CD4-positive, alpha-beta T cell (primary cell): ENCODE measurements around the gene PDE4B. TPM values are rescaled to one million over a fixed set of nuclear protein-coding genes. Genes with fewer than 3 reads are reported as not detected.

ENCODE experiments used
- ATAC-seq: fragments of 200-7000 bp; cut with Tn5 transposase; one replicate; pipeline ENCODE4 v1.10.0; 2022; ENCODE audit warnings: mild to moderate bottlenecking; ENCODE audit not compliant: poor library complexity
- CTCF ChIA-PET: fragments of 350-600 bp; sonication (Branson Sonifier 250); formaldehyde crosslinking; loops from one replicate; lab custom pipeline; 2021; ENCODE audit warnings: antibody characterized with exemption, inconsistent platforms; lab: Charles Lee
- POLR2A ChIA-PET: fragments of 350-600 bp; sonication (Branson Sonifier 250); formaldehyde crosslinking; loops from one replicate; lab custom pipeline; 2021; ENCODE audit warnings: antibody characterized with exemption, inconsistent platforms; lab: Charles Lee
- DNase-seq, 14 experiments: peaks; one replicate each; pipeline ENCODE4 v3.0.0-alpha.2; 2013 to 2020; ENCODE audit warnings: mixed read lengths in 2 of 14
- H3K27ac ChIP-seq, 2 donors: one replicate each; pipeline versions ENCODE4 v1.5.1 to v1.7.0; 2013; ENCODE audit warnings: low read length in 2 of 2, low read depth in 1 of 2, mild to moderate bottlenecking in 1 of 2
- H3K27me3 ChIP-seq, 2 experiments: 1 replicate in 1 of 2; 2 replicates in 1 of 2; pipeline versions ENCODE4 v1.6.1 to v1.7.0; 2013; ENCODE audit warnings: low read length in 2 of 2, control low read depth in 1 of 2, mild to moderate bottlenecking in 1 of 2, moderate library complexity in 1 of 2; ENCODE audit not compliant: insufficient read depth in 2 of 2, control insufficient read depth in 1 of 2
- H3K36me3 ChIP-seq: one replicate; pipeline ENCODE4 v1.6.1; 2013; ENCODE audit warnings: low read length, control low read depth; ENCODE audit not compliant: insufficient read depth
- H3K4me1 ChIP-seq: one replicate; pipeline ENCODE4 v1.6.1; 2013; ENCODE audit warnings: low read length, control low read depth; ENCODE audit not compliant: insufficient read depth
- H3K4me3 ChIP-seq: one replicate; pipeline ENCODE4 v1.5.1; 2013; ENCODE audit warnings: mild to moderate bottlenecking, low read length, moderate library complexity
- H3K9me3 ChIP-seq, 2 experiments: 1 replicate in 1 of 2; 2 replicates in 1 of 2; pipeline versions ENCODE4 v1.6.1 to v1.7.0; 2013; ENCODE audit warnings: low read length in 2 of 2, mild to moderate bottlenecking in 2 of 2, control low read depth in 1 of 2, moderate library complexity in 1 of 2; ENCODE audit not compliant: control insufficient read depth in 1 of 2, insufficient read depth in 1 of 2
- H3K27ac Mint-ChIP-seq: one replicate; pipeline ENCODE4 v1.8.0; 2020; ENCODE audit warnings: mixed read lengths
- H3K27me3 Mint-ChIP-seq: one replicate; pipeline ENCODE4 v1.8.0; 2021; ENCODE audit warnings: mixed read lengths
- H3K36me3 Mint-ChIP-seq: one replicate; pipeline ENCODE4 v1.8.0; 2021; ENCODE audit warnings: low read depth, mixed read lengths
- H3K4me1 Mint-ChIP-seq: one replicate; pipeline ENCODE4 v1.8.0; 2021; ENCODE audit warnings: low read depth, mixed read lengths
- H3K4me3 Mint-ChIP-seq: one replicate; pipeline ENCODE4 v1.8.0; 2020; ENCODE audit warnings: mild to moderate bottlenecking, mixed read lengths
- H3K9me3 Mint-ChIP-seq: one replicate; pipeline ENCODE4 v1.8.0; 2020; ENCODE audit warnings: mixed read lengths
- intact Hi-C, 2 experiments: fragments of 100-400 bp; cut with DNase I in 1 of 2; cut with micrococcal nuclease in 1 of 2; formaldehyde crosslinking; loops; one replicate each; pipeline versions ENCODE4 v1.15.1 to v1.9.0; 2023 to 2025; cut with DNase I, micrococcal nuclease
- total RNA-seq, 174 experiments: library from RNA in 2 of 174; stranded (reverse) in 2 of 174; gene quantifications; one replicate each; pipeline ENCODE4 v1.2.3 and lab custom pipeline; 2021 to 2026
- TF ChIP-seq, protein P1 (sequence below): fragments of 200-600 bp; IDR thresholded peaks from one replicate; pipeline ENCODE4 v1.8.0; 2022; ENCODE audit warnings: antibody characterized with exemption, mild to moderate bottlenecking

Gene PDE4B
- total RNA-seq, 2 experiments from 2014 or later = 155 to 159 TPM

DNA sequence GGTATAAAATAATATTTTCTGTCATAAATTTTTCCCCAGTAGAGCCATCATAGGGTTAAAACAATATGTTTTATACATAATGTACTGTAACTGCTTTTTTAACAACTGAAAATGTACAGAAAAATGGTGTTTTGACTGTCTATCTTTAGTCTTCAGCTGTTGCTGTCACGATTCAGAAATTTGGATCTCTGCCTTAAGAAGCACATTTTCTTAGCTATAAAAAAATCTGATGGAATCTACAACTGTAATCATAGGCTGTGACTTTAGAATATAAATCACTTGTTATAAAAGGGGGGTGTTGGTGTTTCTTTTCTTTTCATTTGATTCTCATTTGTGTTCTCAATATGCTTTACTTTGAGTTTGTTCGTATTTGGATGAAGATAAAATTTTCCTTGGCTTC lies 187.5 kb downstream of the PDE4B start:
- TF ChIP-seq, protein P1, sequence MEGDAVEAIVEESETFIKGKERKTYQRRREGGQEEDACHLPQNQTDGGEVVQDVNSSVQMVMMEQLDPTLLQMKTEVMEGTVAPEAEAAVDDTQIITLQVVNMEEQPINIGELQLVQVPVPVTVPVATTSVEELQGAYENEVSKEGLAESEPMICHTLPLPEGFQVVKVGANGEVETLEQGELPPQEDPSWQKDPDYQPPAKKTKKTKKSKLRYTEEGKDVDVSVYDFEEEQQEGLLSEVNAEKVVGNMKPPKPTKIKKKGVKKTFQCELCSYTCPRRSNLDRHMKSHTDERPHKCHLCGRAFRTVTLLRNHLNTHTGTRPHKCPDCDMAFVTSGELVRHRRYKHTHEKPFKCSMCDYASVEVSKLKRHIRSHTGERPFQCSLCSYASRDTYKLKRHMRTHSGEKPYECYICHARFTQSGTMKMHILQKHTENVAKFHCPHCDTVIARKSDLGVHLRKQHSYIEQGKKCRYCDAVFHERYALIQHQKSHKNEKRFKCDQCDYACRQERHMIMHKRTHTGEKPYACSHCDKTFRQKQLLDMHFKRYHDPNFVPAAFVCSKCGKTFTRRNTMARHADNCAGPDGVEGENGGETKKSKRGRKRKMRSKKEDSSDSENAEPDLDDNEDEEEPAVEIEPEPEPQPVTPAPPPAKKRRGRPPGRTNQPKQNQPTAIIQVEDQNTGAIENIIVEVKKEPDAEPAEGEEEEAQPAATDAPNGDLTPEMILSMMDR = no peak
- no peaks in the 10 kb centered on the region for H3K4me1 ChIP-seq
- ChIA-PET CTCF (no interaction called here), POLR2A (no interaction called here)
- Mint-ChIP-seq H3K27me3 (peaks cover 37% of the 10 kb centered on the region), H3K4me3 (no peak overlapping the region), H3K4me1 (no peaks in the 10 kb centered on the region), H3K27ac (no peak overlapping the region), H3K9me3 (no peaks in the 10 kb centered on the region), H3K36me3 (no peaks in the 10 kb centered on the region)
- H3K27ac ChIP-seq = no peak overlapping the region
- peaks cover 9 to 16% of the 10 kb centered on the region in 2 experiments for H3K9me3 ChIP-seq
- no peak overlapping the region for H3K4me3 ChIP-seq
- no peak for ATAC-seq
- no peaks in the 10 kb centered on the region for H3K36me3 ChIP-seq
- intact Hi-C loops = no loop called here
- peaks cover 5 to 7% of the 10 kb centered on the region in 2 experiments for H3K27me3 ChIP-seq
- no peak for DNase-seq

GRCh38 chr1:65983500-65983899 lies 190.8 kb downstream of the PDE4B start:
- intact Hi-C loops = no loop called here
- H3K4me3 ChIP-seq = no peak overlapping the region
- H3K27me3 ChIP-seq = peaks cover 5 to 7% of the 10 kb centered on the region in 2 experiments
- ATAC-seq = no peak
- no peak overlapping the region for H3K27ac ChIP-seq
- Mint-ChIP-seq H3K4me1 (no peaks in the 10 kb centered on the region), H3K9me3 (no peaks in the 10 kb centered on the region), H3K27ac (no peak overlapping the region), H3K36me3 (no peaks in the 10 kb centered on the region), H3K27me3 (peaks cover 37% of the 10 kb centered on the region), H3K4me3 (no peak overlapping the region)
- no peaks in the 10 kb centered on the region for H3K9me3 ChIP-seq
- no peaks in the 10 kb centered on the region for H3K4me1 ChIP-seq
- TF ChIP-seq, protein P1 = no peak
- POLR2A ChIA-PET = no interaction called here
- CTCF ChIA-PET = no interaction called here
- H3K36me3 ChIP-seq = no peaks in the 10 kb centered on the region
- no peak for DNase-seq

DNA sequence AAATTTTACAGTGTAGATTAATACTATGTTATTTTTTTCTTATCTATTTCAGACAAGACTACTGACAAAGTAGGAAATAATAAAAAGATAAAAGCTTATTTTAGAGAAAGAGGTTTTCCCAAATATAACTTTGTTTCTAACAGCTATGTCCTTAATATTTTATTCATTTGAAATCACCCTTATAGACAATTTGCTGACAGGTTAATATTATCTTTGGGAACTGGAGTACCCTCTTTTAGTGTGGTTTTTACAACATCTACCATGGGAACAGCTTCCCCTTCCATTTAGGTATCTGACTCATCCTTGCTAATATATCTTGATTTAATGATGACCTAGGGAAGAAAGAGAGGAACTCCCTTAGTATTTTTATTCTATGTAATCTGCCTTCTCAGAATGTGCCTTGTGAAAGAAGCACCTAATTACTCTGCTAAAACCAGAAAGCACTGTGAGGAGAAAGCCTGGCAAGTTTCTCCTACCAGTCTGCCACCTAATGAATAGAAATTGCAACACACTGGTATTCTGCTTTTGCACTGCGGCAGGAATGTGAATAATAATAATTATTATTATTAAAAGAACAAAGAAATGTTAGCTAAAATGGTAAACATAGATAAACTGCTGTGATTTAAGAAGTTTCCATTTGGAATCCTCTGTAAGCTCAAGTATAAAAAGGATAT lies 192.8 kb downstream of the PDE4B start:
- TF ChIP-seq, protein P1 = no peak
- Mint-ChIP-seq H3K36me3 (no peaks in the 10 kb centered on the region), H3K27me3 (peaks cover 26% of the 10 kb centered on the region), H3K4me3 (no peak overlapping the region), H3K4me1 (no peaks in the 10 kb centered on the region), H3K9me3 (no peaks in the 10 kb centered on the region), H3K27ac (no peak overlapping the region)
- H3K4me3 ChIP-seq = no peak overlapping the region
- H3K36me3 ChIP-seq = no peaks in the 10 kb centered on the region
- no peak for DNase-seq
- H3K4me1 ChIP-seq = no peaks in the 10 kb centered on the region
- H3K9me3 ChIP-seq = no peaks in the 10 kb centered on the region
- ATAC-seq = no peak
- CTCF ChIA-PET = no interaction called here
- intact Hi-C loops = no loop called here
- POLR2A ChIA-PET = interaction anchor here (0.6 kb wide), 1 partner anchor 50 kb away, joined by 3 read pairs; no protein-coding TSS in a partner anchor
- H3K27me3 ChIP-seq = peaks cover 0 to 7% of the 10 kb centered on the region in 2 experiments
- H3K27ac ChIP-seq = no peak overlapping the region
